GM19023 (cell line): ENCODE data around the gene SLC6A16.
"Not testable (repeated sequence)": the region's sequence is repeated elsewhere in the genome, so short reads cannot be mapped to it uniquely, and the experiment has no call there.

Experiments
- ATAC-seq: cut with Tn5 transposase; IDR thresholded peaks from one replicate; pipeline ENCODE4 v1.9.1; 2021; ENCODE audit warnings: mild to moderate bottlenecking, moderate library complexity; ENCODE audit not compliant: unreplicated experiment

SLC6A16 gene

GRCh38 chr19:49282184-49282583 is 42.8 kb downstream of the SLC6A16 start:
- ATAC-seq = no peak

- ATAC-seq = no peak
These were observed 52.8 kb downstream of the SLC6A16 start for GRCh38 chr19:49272204-49272603.

- ATAC-seq = no peak
These were observed 53.8 kb downstream of the SLC6A16 start for GRCh38 chr19:49271080-49271753.

DNA sequence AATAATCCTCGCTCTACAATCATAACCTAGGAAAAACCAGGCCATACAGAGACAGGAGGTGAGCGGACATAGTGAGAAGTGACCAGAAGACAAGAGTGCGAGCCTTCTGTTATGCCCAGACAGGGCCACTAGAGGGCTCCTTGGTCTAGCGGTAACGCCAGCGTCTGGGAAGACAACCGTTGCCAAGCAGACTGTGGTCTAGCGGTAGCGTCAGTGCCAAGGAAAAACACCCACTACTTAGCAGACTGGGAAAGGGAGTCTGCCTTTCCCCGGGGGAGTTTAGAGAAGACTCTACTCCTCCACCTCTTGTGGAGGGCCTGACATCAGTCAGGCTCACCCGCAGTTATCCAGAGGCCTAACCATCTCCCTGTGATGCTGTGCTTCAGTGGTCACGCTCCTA is 58.6 kb downstream of the SLC6A16 start:
- ATAC-seq = not testable (repeated sequence)

DNA sequence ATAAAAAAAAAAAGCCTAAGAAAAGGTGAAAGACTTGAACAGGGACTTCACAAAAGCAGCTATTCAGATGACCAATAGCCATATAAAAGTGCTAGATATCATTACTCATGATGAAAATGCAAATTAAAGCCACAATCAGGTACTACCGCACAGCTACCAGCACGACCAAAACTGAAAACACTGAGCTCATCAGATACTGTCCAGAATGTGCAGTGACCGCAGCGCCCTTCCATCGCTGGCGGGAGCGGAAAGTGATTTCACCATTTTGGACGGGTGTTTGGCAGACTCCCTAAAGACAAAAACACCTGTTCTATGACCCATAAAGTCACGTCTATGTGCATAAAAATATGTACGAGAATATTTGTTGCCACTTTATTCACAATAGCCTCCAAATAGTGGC is 60.7 kb downstream of the SLC6A16 start:
- no peak for ATAC-seq

GRCh38 chr19:49261602-49262001 is 63.4 kb downstream of the SLC6A16 start:
- no peak for ATAC-seq

GRCh38 chr19:49256691-49257090 is 68.3 kb downstream of the SLC6A16 start:
- no peak for ATAC-seq

DNA sequence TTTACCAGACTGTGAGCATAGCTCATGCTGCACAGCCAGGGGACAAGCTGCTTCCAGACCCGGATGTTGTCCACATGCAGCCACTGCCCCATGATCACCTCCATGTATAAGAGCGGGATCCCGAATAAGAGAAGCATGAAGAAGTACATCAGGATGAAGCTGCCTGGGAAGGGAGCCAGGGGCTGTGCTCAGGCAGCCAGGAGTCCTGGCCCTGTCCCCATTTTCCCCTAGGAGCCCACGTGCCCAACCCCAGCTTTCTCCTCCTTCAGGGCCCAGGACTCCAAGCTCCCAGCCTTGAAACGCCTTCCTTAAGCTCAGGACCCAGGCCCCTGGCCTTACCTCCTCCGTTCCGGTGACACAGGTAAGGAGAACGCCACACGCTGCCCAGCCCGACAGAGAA is 69.3 kb downstream of the SLC6A16 start:
- ATAC-seq = no peak

DNA sequence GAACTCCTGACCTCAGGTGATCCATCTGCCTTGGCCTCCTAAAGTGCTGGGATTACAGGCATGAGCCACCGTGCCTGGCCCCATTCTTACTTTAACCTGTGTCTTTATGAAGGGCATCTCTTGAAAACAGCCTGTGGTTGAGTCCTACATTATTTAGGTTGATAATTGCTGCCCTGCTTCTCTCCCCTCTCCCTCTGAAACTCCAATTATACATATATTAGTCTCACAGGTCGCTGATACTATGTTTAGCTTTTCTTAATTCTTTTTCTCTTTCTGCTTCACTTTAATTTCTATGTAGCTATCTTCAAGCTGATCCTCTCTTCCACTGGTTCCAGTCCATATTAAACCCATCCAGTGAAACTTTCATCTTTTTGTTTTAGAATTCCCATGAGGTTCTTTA is 75.1 kb downstream of the SLC6A16 start:
- ATAC-seq = no peak

GRCh38 chr19:49247676-49248075 is 77.3 kb downstream of the SLC6A16 start:
- ATAC-seq = no peak

- ATAC-seq = no peak
These were observed 80.7 kb downstream of the SLC6A16 start for GRCh38 chr19:49244256-49244655.

DNA sequence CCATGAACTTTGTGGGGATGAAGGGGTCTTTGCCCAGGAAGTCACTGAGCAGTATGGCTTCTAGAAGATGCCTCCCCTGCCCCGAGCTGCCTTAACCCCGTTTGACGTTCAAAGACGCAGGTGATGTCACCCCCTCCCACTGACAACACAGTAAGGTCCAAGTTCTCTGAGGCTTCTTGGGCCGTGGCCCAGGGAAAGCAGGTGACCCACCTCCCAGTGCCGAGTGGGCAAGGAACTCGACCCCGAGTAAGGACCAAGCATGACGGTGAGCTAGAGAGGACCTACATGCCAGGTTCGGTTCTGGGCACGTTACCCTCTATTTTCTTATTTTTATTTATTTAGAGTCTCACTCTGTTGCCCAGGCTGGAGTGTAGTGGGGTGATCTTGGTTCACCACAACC is 81.3 kb downstream of the SLC6A16 start:
- no peak for ATAC-seq

GRCh38 chr19:49243129-49243528 is 81.9 kb downstream of the SLC6A16 start:
- no peak for ATAC-seq

- no peak for ATAC-seq
These were observed 83.2 kb downstream of the SLC6A16 start for GRCh38 chr19:49241769-49242168.
